Neural cell (in vitro differentiated cells): ENCODE results near the gene OR2H2.

Experiments
- CTCF ChIP-seq: fragments of 450-650 bp; IDR thresholded peaks from 2 replicates; pipeline ENCODE4 v1.5.1; 2014; ENCODE audit warnings: antibody characterized with exemption, mild to moderate bottlenecking, moderate library complexity; ENCODE audit not compliant: poor library complexity, severe bottlenecking
- EP300 ChIP-seq: fragments of 450-650 bp; conservative IDR thresholded peaks from 2 replicates; pipeline ENCODE4 v1.6.1; 2014; ENCODE audit warnings: antibody characterized with exemption, mild to moderate bottlenecking, moderate library complexity; ENCODE audit not compliant: poor library complexity, severe bottlenecking
- EZH2 ChIP-seq: fragments of 200-600, 300-800 bp; shearing (Covaris generic), sonication (generic); IDR thresholded peaks from 2 replicates; pipeline ENCODE4 v1.6.1; 2014; ENCODE audit warnings: antibody characterized with exemption, low read length, borderline replicate concordance, mild to moderate bottlenecking; ENCODE audit not compliant: insufficient read depth, poor library complexity, severe bottlenecking
- MXI1 ChIP-seq: fragments of 450-650 bp; conservative IDR thresholded peaks from 2 replicates; pipeline ENCODE4 v1.6.1; 2014; ENCODE audit warnings: antibody characterized with exemption, mild to moderate bottlenecking; ENCODE audit not compliant: poor library complexity, severe bottlenecking
- TAF1 ChIP-seq: IDR thresholded peaks from 2 replicates; pipeline ENCODE4 v1.6.1; 2012; ENCODE audit warnings: low read depth

DNA sequence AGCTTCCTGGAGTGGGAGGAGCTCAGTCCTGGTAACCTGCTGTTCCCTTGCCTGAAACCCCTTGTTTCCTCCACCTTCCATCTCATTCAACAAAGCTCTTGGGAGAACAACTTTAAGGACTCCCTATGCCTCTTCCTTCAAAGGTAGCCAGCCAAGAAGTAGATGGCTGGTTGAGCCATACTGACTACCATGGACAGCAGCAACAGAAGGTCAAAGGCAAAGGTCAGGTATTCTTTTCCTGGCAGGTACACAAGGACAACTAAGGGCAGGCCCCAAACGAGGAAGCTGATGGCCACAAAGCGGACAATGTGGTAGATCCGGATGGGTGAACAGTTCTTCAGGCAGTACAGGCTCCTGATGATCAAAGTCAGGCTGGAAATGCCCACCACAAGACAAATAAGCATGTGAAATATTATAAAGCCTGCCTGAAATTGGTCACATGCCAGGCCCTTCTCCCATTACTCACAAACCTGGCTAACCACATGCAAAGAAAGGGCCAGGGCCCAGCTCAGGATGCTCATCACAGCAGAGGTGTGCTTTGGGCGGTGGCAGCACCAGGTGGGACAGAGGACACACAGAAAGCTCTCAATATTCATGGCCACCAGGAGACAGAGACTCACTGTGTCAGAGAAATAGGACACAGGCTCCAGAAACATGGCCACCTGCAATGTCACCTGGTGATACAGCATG, 47.1 kb upstream of the OR2H2 start:
- TF ChIP-seq CTCF (no peak), TAF1 (no peak), MXI1 (no peak), EZH2 (no peak), EP300 (no peak)
